Measurements from ENCODE around the gene PAPPA2.

PAPPA2 gene

DNA sequence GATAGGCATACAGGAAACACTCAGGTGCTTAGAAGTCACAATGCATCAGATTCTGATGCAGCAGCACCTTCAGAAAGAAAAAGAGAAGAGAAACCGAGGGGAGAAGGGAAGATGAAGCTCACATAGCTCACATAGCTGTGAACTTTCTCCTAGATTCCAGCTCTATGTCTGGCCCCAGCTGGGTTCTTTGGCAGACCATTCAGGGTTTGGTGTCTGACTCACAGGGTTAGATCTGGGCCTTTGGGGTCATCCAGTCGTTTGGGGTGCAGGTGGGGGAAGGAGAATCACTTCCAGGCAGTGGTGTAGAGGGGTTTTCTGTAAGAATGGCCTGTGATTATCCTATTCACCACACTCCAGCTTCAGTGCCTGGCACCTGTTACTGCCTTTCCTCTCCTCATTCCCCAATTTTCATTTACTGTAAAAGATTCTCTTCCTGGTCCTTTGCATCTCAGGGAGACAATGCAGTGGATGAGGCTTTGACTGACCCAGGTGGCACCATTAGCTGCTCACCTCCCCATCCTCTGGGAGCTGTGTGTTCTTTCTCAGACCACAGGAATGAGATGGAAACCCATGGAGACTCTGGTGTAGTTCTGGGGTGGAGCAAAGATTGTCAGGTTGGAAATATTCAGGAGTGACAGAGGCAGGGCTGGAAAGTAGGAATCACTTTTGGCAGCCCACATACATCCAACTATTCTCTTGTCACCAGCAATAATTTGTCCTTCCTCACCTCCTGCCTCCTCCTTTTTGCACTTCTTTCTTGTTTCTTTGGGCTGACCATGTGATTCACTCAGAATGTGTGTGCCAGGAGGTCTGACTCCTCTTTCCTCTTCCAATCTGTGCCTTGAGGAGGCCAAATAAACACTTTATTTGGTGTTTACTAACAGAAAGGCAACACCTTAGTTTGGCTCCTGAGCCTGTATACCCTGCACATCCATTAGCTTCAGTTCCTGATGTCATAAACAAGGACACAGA is 103.3 kb downstream of the PAPPA2 start:
- no peaks in the 10 kb centered on the region for H3K36me3 Mint-ChIP-seq (ENCODE audit: insufficient read depth)
- DNase-seq, result no peak
- no peak for ATAC-seq (replicated peaks)
- no peak overlapping the region for H3K4me3 Mint-ChIP-seq
- no peak overlapping the region for H3K27ac Mint-ChIP-seq
- peaks cover 4 to 8% of the 10 kb centered on the region in 2 donors for H3K9me3 Mint-ChIP-seq
- peaks cover 0 to 9% of the 10 kb centered on the region in 2 donors for H3K27me3 Mint-ChIP-seq
- H3K4me1 Mint-ChIP-seq (ENCODE audit: low read depth in 2 of 2), result no peaks in the 10 kb centered on the region

DNA sequence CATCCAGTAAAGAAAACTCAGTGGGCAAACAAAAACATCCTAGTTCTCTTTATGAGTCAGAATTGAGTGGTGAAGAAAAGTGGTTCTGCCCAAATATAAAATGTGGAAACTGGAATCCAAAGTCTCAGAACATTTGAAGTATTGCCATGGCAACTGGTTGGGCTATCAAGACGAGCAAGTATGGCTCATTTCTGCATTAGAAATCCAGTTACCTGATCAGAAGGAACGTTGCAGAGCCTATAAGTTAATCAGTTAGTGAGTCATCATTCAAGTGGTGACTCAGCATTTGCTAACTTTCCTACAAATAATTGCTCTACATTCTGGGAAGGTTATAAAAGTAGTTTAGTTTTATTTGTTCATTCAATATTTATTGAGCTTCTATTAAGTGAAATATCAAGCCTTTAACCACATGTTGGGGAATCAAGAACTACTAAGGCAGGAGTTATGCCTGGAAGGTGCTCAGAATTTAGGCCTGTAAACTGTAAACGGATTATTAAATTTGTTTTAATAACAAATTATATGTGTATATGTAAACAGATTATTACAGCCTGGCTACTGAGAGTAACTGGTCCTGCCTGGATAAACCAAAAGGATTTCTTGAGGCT is 104.3 kb downstream of the PAPPA2 start:
- Mint-ChIP-seq H3K36me3 (ENCODE audit: insufficient read depth) (no peaks in the 10 kb centered on the region), H3K4me1 (ENCODE audit: low read depth in 2 of 2) (no peaks in the 10 kb centered on the region), H3K9me3 (peaks cover 4 to 8% of the 10 kb centered on the region in 2 donors), H3K27me3 (peaks cover 0 to 10% of the 10 kb centered on the region in 2 donors), H3K4me3 (no peak overlapping the region), H3K27ac (no peak overlapping the region)
- no peak for DNase-seq
- ATAC-seq (replicated peaks), result no peak

DNA sequence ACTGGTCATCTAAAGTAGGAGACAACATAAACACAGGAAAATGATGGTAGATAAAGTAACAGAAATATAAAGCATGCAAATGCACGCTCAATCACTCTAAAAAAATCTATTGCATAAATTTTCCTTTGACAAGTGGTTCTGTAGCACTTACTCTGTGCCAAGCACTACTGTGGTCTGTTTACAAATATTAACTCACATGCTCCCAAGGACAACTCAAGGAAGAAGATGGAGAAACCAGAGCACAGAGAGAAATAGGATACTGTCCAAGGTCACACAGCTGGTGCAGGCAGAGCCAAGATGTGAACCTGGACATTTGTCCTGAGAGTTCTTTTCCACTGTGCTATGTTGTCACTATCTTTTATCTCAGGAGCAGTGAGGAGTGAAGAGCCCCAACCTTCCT is 105.2 kb downstream of the PAPPA2 start:
- no peak for DNase-seq
- H3K27ac Mint-ChIP-seq, result no peak overlapping the region
- ATAC-seq (replicated peaks), result no peak
- peaks cover 0 to 10% of the 10 kb centered on the region in 2 donors for H3K27me3 Mint-ChIP-seq
- peaks cover 4 to 8% of the 10 kb centered on the region in 2 donors for H3K9me3 Mint-ChIP-seq
- H3K36me3 Mint-ChIP-seq (ENCODE audit: insufficient read depth), result no peaks in the 10 kb centered on the region
- no peaks in the 10 kb centered on the region for H3K4me1 Mint-ChIP-seq (ENCODE audit: low read depth in 2 of 2)
- H3K4me3 Mint-ChIP-seq, result no peak overlapping the region

DNA sequence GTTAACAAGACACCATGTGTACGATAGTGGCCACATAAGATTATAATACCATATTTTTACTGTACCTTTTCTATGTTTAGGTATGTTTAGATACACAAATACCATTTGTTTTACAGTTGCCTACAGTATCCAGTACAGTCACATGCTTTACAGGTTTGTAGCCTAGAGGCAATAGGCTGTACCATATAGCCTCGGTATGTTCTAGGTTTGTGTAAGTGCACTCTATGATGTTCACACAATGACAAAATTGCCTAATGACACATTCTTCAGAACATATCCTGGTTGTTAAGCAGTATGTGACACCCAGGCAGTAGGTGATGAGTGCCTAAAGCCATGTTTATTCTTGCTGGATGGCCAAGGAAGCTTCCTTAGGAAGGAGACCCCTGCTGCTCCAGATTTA is 111.8 kb downstream of the PAPPA2 start:
- no peaks in the 10 kb centered on the region for H3K36me3 Mint-ChIP-seq (ENCODE audit: insufficient read depth)
- no peak overlapping the region for H3K27ac Mint-ChIP-seq
- ATAC-seq (replicated peaks) (no peak), DNase-seq (no peak)
- H3K27me3 Mint-ChIP-seq, result peaks cover 0 to 10% of the 10 kb centered on the region in 2 donors
- H3K9me3 Mint-ChIP-seq, result peaks cover 5 to 8% of the 10 kb centered on the region in 2 donors
- H3K4me3 Mint-ChIP-seq, result no peak overlapping the region
- H3K4me1 Mint-ChIP-seq (ENCODE audit: low read depth in 2 of 2), result no peaks in the 10 kb centered on the region

DNA sequence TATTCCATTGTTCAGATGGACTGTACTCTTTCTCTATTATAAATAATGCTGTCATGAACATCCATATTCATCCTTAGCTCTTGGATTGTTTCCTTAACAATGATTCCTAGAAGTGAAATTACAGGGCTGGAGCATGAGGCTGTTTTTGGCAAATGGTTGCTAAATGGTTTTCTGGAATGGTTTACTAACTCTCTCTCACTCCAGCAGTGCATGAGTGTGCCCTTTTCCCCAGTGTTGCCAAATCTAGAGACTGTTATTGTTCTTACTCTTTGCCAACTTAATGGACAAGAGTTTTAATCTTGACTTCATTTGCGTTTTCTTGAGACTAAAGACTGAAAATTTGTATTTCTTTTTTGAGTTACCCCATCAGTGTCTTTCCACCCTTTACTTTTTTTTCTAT is 113.0 kb downstream of the PAPPA2 start:
- H3K4me3 Mint-ChIP-seq, result no peak overlapping the region
- no peak for DNase-seq
- no peak for ATAC-seq (replicated peaks)
- no peaks in the 10 kb centered on the region for H3K36me3 Mint-ChIP-seq (ENCODE audit: insufficient read depth)
- no peaks in the 10 kb centered on the region for H3K4me1 Mint-ChIP-seq (ENCODE audit: low read depth in 2 of 2)
- H3K27ac Mint-ChIP-seq, result no peak overlapping the region
- peaks cover 0 to 5% of the 10 kb centered on the region in 2 donors for H3K27me3 Mint-ChIP-seq
- peaks cover 3 to 4% of the 10 kb centered on the region in 2 donors for H3K9me3 Mint-ChIP-seq

DNA sequence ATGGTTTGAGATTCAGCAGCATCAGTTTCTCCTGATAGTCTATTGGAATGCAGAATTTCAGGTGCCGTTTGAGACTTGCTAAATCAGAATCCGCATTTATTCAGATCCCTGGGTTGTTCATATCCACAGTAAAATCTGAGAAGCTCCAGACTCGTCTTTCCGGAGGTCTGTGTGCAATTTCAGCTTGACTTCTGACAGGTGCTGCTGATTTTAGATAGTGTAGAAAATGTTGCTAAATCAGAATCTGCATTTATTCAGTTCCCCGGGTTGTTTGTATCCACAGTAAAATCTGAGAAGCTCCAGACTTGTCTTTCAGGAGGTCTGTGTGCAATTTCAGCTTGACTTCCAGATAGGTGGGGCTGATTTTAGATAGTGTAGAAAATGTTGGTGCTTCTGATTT is 113.7 kb downstream of the PAPPA2 start:
- H3K27ac Mint-ChIP-seq, result no peak overlapping the region
- H3K36me3 Mint-ChIP-seq (ENCODE audit: insufficient read depth), result no peaks in the 10 kb centered on the region

DNA sequence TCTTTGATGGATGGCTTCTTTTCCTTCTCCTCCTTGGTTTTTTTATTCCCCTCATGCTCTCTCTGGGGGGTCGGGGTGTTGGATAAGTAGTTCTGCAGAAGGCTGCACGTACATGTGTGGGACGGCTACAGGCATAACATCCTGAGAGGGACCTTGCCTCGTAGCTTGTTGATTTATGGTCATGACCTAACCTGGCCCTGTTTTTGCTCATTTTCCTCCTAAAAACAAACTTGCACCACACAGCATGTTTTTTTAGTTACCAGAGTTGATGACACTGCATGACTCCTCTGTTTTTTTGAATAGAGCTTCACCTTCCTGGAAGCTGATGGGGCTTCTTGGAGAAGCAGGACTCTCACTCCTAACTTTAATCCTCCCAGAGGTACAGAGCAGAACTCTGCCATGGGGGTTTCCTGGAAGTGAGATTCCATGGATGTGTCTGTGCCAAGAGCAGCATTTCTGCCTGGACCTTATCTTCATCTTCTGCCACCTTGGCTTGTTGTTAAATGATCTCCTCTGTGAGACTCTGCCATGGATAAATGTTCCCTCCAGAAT is 114.7 kb downstream of the PAPPA2 start:
- Mint-ChIP-seq H3K4me3 (no peak overlapping the region), H3K27ac (no peak overlapping the region), H3K4me1 (ENCODE audit: low read depth in 2 of 2) (no peaks in the 10 kb centered on the region), H3K36me3 (ENCODE audit: insufficient read depth) (no peaks in the 10 kb centered on the region), H3K27me3 (no peaks in the 10 kb centered on the region), H3K9me3 (peaks cover 0 to 2% of the 10 kb centered on the region in 2 donors)
- no peak for DNase-seq
- ATAC-seq (replicated peaks), result no peak

More for the DNA sequence above, 113.7 kb downstream of the PAPPA2 start:
- H3K27me3 Mint-ChIP-seq, result no peaks in the 10 kb centered on the region
- no peak for DNase-seq
- no peak overlapping the region for H3K4me3 Mint-ChIP-seq
- no peak for ATAC-seq (replicated peaks)
- no peaks in the 10 kb centered on the region for H3K4me1 Mint-ChIP-seq (ENCODE audit: low read depth in 2 of 2)
- H3K9me3 Mint-ChIP-seq, result peaks cover 0 to 2% of the 10 kb centered on the region in 2 donors

DNA sequence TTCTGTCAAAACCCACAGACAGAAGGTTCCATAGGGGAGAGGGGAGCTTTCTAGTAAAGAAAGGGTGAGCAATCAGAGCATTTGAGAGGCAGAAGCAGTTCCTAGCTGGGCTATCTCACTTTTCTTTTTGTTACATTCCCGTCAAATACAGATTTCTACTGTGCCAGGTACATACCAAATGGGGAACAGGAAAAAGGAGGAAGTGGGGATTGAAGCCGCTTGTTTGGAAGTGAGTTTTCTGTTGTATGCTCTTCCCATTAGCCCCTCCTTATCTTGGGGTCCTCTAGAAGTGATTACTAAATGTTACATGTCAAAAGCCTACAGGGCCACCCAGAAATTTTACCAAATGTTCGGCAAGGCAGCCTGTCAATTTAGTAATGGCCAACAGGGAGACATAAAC is 116.1 kb downstream of the PAPPA2 start:
- H3K27ac Mint-ChIP-seq, result no peak overlapping the region
- DNase-seq (no peak), ATAC-seq (replicated peaks) (no peak)
- H3K4me1 Mint-ChIP-seq (ENCODE audit: low read depth in 2 of 2), result no peaks in the 10 kb centered on the region
- H3K36me3 Mint-ChIP-seq (ENCODE audit: insufficient read depth), result no peaks in the 10 kb centered on the region
- H3K4me3 Mint-ChIP-seq, result no peak overlapping the region
- H3K27me3 Mint-ChIP-seq, result no peaks in the 10 kb centered on the region
- peaks cover 0 to 2% of the 10 kb centered on the region in 2 donors for H3K9me3 Mint-ChIP-seq

DNA sequence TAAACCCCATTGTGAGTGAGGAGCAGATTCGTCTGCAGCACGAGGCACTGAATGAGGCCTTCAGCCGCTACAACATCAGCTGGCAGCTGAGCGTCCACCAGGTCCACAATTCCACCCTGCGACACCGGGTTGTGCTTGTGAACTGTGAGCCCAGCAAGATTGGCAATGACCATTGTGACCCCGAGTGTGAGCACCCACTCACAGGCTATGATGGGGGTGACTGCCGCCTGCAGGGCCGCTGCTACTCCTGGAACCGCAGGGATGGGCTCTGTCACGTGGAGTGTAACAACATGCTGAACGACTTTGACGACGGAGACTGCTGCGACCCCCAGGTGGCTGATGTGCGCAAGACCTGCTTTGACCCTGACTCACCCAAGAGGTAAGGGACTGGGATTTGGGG is 132.2 kb downstream of the PAPPA2 start:
- no peak overlapping the region for H3K4me3 Mint-ChIP-seq
- DNase-seq (no peak), ATAC-seq (replicated peaks) (no peak)
- no peaks in the 10 kb centered on the region for H3K27me3 Mint-ChIP-seq
- no peaks in the 10 kb centered on the region for H3K36me3 Mint-ChIP-seq (ENCODE audit: insufficient read depth)
- H3K27ac Mint-ChIP-seq, result no peak overlapping the region
- no peaks in the 10 kb centered on the region for H3K4me1 Mint-ChIP-seq (ENCODE audit: low read depth in 2 of 2)
- no peaks in the 10 kb centered on the region for H3K9me3 Mint-ChIP-seq

DNA sequence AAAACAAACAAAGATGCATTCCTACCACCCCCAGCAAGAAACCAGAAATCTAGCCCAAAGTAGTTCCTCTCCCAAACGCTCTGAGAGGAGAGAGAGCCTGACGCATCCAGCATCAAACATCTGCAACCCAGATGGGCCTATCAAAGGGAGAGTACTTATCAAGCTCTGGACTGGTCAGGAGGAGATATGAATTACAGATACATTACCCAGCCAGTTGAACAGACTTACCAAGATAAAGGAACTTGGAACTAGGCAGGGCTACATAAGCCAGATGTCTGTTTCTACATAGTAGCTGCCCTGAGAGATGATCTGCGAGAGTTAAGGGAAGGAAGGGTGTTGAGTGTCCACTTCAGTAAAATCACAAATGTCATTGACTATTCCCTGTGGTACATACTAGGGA is 138.4 kb downstream of the PAPPA2 start:
- Mint-ChIP-seq H3K4me1 (ENCODE audit: low read depth in 2 of 2) (no peaks in the 10 kb centered on the region), H3K9me3 (peaks cover 0 to 5% of the 10 kb centered on the region in 2 donors), H3K27me3 (no peaks in the 10 kb centered on the region), H3K36me3 (ENCODE audit: insufficient read depth) (no peaks in the 10 kb centered on the region), H3K4me3 (no peak overlapping the region), H3K27ac (no peak overlapping the region)
- ATAC-seq (replicated peaks) (no peak), DNase-seq (no peak)

DNA sequence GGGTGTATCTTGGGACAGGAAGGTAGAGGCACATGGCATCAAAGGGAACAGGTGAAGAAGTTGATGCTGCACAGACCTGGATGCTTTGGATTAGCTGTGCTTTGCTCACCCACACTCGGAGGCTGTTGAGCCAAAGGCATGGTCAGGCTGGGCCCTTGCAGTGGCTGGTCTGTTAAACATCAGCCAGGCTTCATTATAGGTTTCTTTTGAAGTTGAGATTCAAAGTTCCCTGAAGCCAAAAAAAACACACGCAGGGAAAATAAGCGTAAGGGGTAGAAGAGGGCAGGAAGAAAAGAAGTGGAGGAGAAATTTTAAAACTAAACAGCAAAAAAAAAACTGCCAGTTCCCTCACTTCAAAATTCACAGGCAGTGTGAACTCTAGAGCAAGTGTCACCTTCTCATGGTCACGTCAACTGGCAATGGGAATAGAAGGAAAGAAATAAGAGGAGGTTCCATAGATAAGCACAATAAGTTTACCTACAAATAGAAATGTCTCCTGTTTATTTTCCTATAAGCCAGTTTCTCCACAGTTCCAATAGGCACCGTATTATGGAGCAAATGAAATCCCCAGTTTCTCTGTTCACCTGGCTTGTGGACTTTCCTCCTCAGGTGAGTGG is 139.5 kb downstream of the PAPPA2 start:
- Mint-ChIP-seq H3K4me3 (no peak overlapping the region), H3K9me3 (peaks cover 0 to 5% of the 10 kb centered on the region in 2 donors), H3K36me3 (ENCODE audit: insufficient read depth) (no peaks in the 10 kb centered on the region), H3K27ac (no peak overlapping the region), H3K27me3 (no peaks in the 10 kb centered on the region), H3K4me1 (ENCODE audit: low read depth in 2 of 2) (no peaks in the 10 kb centered on the region)
- ATAC-seq (replicated peaks) (no peak), DNase-seq (no peak)

DNA sequence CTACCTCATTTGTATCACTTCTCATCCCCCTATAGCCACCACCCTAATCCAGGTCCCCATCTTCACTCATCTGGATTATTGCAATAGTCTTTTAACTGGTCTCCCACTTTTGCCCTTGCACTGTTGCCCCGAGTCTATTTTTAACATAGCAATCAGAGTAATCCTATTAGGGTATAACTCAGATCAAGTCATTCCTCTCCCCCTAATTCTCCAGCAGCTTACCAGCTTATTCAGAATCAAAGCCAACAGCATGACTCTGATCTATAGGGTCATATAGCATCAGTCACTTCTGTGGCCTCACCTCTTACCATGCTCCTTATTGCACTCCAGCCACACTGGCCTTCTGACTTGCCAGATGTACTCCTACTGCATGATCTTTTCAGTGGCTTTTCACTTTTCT is 140.7 kb downstream of the PAPPA2 start:
- H3K27me3 Mint-ChIP-seq, result no peaks in the 10 kb centered on the region
- peaks cover 0 to 5% of the 10 kb centered on the region in 2 donors for H3K9me3 Mint-ChIP-seq
- H3K4me3 Mint-ChIP-seq, result no peak overlapping the region
- ATAC-seq (replicated peaks) (no peak), DNase-seq (no peak)
- H3K36me3 Mint-ChIP-seq (ENCODE audit: insufficient read depth), result no peaks in the 10 kb centered on the region
- no peak overlapping the region for H3K27ac Mint-ChIP-seq
- H3K4me1 Mint-ChIP-seq (ENCODE audit: low read depth in 2 of 2), result no peaks in the 10 kb centered on the region

DNA sequence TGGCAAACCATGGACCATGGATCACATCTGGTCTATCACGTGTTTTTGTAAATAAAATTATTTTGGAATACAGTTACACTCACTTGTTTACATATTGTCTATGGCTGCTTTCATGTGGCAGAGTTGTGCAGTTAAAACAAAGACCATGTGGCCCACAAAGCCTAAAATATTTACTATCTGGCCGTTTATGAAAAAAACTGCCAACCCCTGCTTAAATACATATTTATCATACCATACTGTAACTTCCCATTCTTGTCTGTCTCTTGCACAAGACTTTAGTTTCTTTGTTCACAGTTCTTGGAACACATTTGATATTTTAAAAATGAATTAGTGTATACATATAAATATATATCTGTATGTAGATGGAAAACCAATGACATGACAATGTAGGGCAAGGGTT is 141.5 kb downstream of the PAPPA2 start:
- peaks cover 0 to 4% of the 10 kb centered on the region in 2 donors for H3K27me3 Mint-ChIP-seq

More for the DNA sequence above, 141.5 kb downstream of the PAPPA2 start:
- no peaks in the 10 kb centered on the region for H3K4me1 Mint-ChIP-seq (ENCODE audit: low read depth in 2 of 2)
- H3K36me3 Mint-ChIP-seq (ENCODE audit: insufficient read depth), result no peaks in the 10 kb centered on the region
- ATAC-seq (replicated peaks) (no peak), DNase-seq (no peak)
- H3K27ac Mint-ChIP-seq, result no peak overlapping the region
- no peak overlapping the region for H3K4me3 Mint-ChIP-seq
- peaks cover 4 to 8% of the 10 kb centered on the region in 2 donors for H3K9me3 Mint-ChIP-seq
